ENCODE data around the gene MOB3A. TPM values are rescaled to one million over a fixed set of nuclear protein-coding genes. Genes with fewer than 3 reads are reported as not detected.

Gene MOB3A
- total and polyA plus RNA-seq, 2 of the 8 experiments (the other 6 are each of a cell fraction or from before 2014, with no cell fraction given) = 9.2 to 9.6 TPM

GRCh38 chr19:2047076-2047448 lies 49.1 kb downstream of the MOB3A start:
- peaks cover 0 to 23% (median 16%) of the 10 kb centered on the region in 4 experiments; a peak in 5 of 7 replicates for H3K4me1 ChIP-seq (replicated peaks in 1 of 4; ENCODE audit: control insufficient read depth in 3 of 4, insufficient read depth in 4 of 4, low read length in 3 of 4)
- no peak overlapping the region for H2AK5ac ChIP-seq (ENCODE audit: low read depth, low read length)
- ChIA-PET POLR2A (ENCODE audit: partially characterized antibody) (interaction anchor here (1.0 to 22.2 kb wide), 5 partner anchors 9 to 28 kb away, joined by 3 to 524 read pairs (median 7); no protein-coding TSS in a partner anchor), CTCF (ENCODE audit: partially characterized antibody) (interaction anchor here (0.7 to 1.1 kb wide), 3 partner anchors 22 to 27 kb away, joined by 3 read pairs; no protein-coding TSS in a partner anchor)
- H2AFZ ChIP-seq (ENCODE audit: low read length) = no peak overlapping the region
- no peak overlapping the region for H3K18ac ChIP-seq (ENCODE audit: extremely low read depth, low read length)
- peaks cover 9 to 29% of the 10 kb centered on the region in 2 experiments; a peak in 2 of 4 replicates for H3K79me2 ChIP-seq (ENCODE audit: control insufficient read depth in 1 of 2, insufficient read depth in 2 of 2, low read length in 2 of 2)
- H3K23ac ChIP-seq (ENCODE audit: insufficient read length) = no peak overlapping the region
- no peak overlapping the region for H2BK15ac ChIP-seq (ENCODE audit: low read length)
- H3K23me2 ChIP-seq (ENCODE audit: low read depth, low read length) = peaks cover 4% of the 10 kb centered on the region; the same call in 1 of the 2 replicates
- no peaks in the 10 kb centered on the region for H3K9me3 ChIP-seq (ENCODE audit: insufficient read depth in 2 of 2, low read depth in 1 of 2, low read length in 1 of 2)
- H4K20me1 ChIP-seq (replicated peaks in 1 of 2; ENCODE audit: control insufficient read depth in 1 of 2, insufficient read depth in 2 of 2, low read length in 2 of 2) = peaks cover 21 to 49% of the 10 kb centered on the region in 2 experiments
- H3K56ac ChIP-seq (replicated peaks; ENCODE audit: insufficient read length, low read depth, low read length) = no peak overlapping the region
- 0 out of 2 replicates have a peak overlapping the region, but pooled peaks have one; percentile 60 for H2BK5ac ChIP-seq (ENCODE audit: low read depth, low read length)
- whole genome bisulfite sequencing, 2 experiments (ENCODE audit: extremely low coverage in 1 of 2, insufficient coverage in 1 of 2, insufficient read length in 1 of 2, insufficient replicate concordance in 2 of 2, low coverage in 1 of 2, low lambda C conversion rate in 2 of 2, missing lambda C conversion rate in 1 of 2) = 92% methylated on average over 6 of the region's 6 CpGs; no CpG with 5 or more reads in 1 of the 2 experiments
- DNase-seq (ENCODE audit: low read depth in 1 of 2, low spot score in 2 of 2) (no peak), FAIRE-seq (no peak)
- H4K8ac ChIP-seq (ENCODE audit: extremely low read depth, insufficient read depth, low read length) = no peak overlapping the region
- H4K5ac ChIP-seq (ENCODE audit: insufficient read length, low read depth, low read length) = no peak overlapping the region
- H3K4me3 ChIP-seq (ENCODE audit: extremely low read depth in 1 of 4, insufficient read depth in 2 of 4, low read depth in 3 of 4, low read length in 4 of 4) = no peak overlapping the region
- no peak overlapping the region for H3K4me2 ChIP-seq (ENCODE audit: insufficient read depth in 1 of 2, low read depth in 2 of 2, low read length in 2 of 2)
- H3K79me1 ChIP-seq (ENCODE audit: low read depth, low read length) = peaks cover 23% of the 10 kb centered on the region
- TF ChIP-seq SP4 (IDR thresholded peaks at IDR 0.05; ENCODE audit: low read length) (no peak), NANOG (IDR thresholded peaks at IDR 0.05; ENCODE audit: insufficient read depth, low read depth, low read length, poor library complexity, severe bottlenecking) (no peak), EGR1 (IDR thresholded peaks at IDR 0.05; ENCODE audit: borderline replicate concordance, low read depth, low read length) (no peak), RAD21 (IDR thresholded peaks at IDR 0.05 in 1 of 2, conservative IDR thresholded peaks at IDR 0.05 in 1 of 2; ENCODE audit: low read depth in 2 of 2, low read length in 2 of 2) (no peak), USF2 (IDR thresholded peaks at IDR 0.05; ENCODE audit: low read length) (no peak), TEAD4 (IDR thresholded peaks at IDR 0.05; ENCODE audit: low read depth, low read length) (no peak), CHD1 (IDR thresholded peaks at IDR 0.05; ENCODE audit: low read depth, low read length) (no peak), SIX5 (IDR thresholded peaks at IDR 0.05; ENCODE audit: low read depth, low read length) (no peak), SIRT6 (IDR thresholded peaks at IDR 0.05; ENCODE audit: low read length) (no peak), SP2 (IDR thresholded peaks at IDR 0.05; ENCODE audit: low read length) (no peak)
- H3K9ac ChIP-seq (replicated peaks in 1 of 4; ENCODE audit: extremely low read depth in 1 of 4, low read depth in 3 of 4, low read length in 3 of 4) = no peak overlapping the region
- H2BK20ac ChIP-seq (ENCODE audit: low read length) = no peak overlapping the region
- no peak overlapping the region for H2BK120ac ChIP-seq (replicated peaks; ENCODE audit: low read depth, low read length)
- no peak overlapping the region for H3K14ac ChIP-seq (ENCODE audit: insufficient read length)
- H3K36me3 ChIP-seq (ENCODE audit: control insufficient read depth in 2 of 4, insufficient read depth in 4 of 4, low read length in 3 of 4) = peaks cover 0 to 13% (median 8%) of the 10 kb centered on the region in 4 experiments; a peak in 5 of 8 replicates
- H3K27me3 ChIP-seq (replicated peaks in 1 of 4; ENCODE audit: control insufficient read depth in 3 of 4, extremely low read depth in 1 of 4, insufficient read depth in 3 of 4, low read length in 3 of 4) = no peaks in the 10 kb centered on the region
- no peak overlapping the region for H3K27ac ChIP-seq (ENCODE audit: low read depth, low read length)
- H2BK12ac ChIP-seq (ENCODE audit: low read depth, low read length) = no peak overlapping the region
- H3K4ac ChIP-seq (replicated peaks; ENCODE audit: insufficient read length, low read depth, low read length) = no peak overlapping the region
- H4K91ac ChIP-seq (replicated peaks; ENCODE audit: insufficient read length, low read length) = no peak overlapping the region

All from H1 (cell line).